Measurements from ENCODE around the gene IPCEF1. TPM values are rescaled to one million over a fixed set of nuclear protein-coding genes. Genes with fewer than 3 reads are reported as not detected.
"Not testable (repeated sequence)": the region's sequence is repeated elsewhere in the genome, so short reads cannot be mapped to it uniquely, and the experiment has no call there.

IPCEF1 gene
- polyA plus RNA-seq, 4 donors = 6.9 to 8.9 (median 7.9) TPM

GRCh38 chr6:154251116-154251515 lies 105.5 kb downstream of the IPCEF1 start:
- no peak for DNase-seq (ENCODE audit: low read depth in 4 of 4, low spot score in 3 of 4)

- DNase-seq (ENCODE audit: low read depth in 4 of 4, low spot score in 3 of 4) = no peak
Observed at GRCh38 chr6:154249499-154250298, 106.9 kb downstream of the IPCEF1 start.

GRCh38 chr6:154247119-154247861 lies 109.3 kb downstream of the IPCEF1 start:
- DNase-seq (ENCODE audit: low read depth in 4 of 4, low spot score in 3 of 4) = no peak

GRCh38 chr6:154246723-154247118 lies 109.9 kb downstream of the IPCEF1 start:
- no peak for DNase-seq (ENCODE audit: low read depth in 4 of 4, low spot score in 3 of 4)

GRCh38 chr6:154245506-154245905 lies 111.1 kb downstream of the IPCEF1 start:
- no peak for DNase-seq (ENCODE audit: low read depth in 4 of 4, low spot score in 3 of 4)

GRCh38 chr6:154243793-154244750 lies 112.5 kb downstream of the IPCEF1 start:
- no peak for DNase-seq (ENCODE audit: low read depth in 4 of 4, low spot score in 3 of 4)

GRCh38 chr6:154242617-154243357 lies 113.8 kb downstream of the IPCEF1 start:
- no peak for DNase-seq (ENCODE audit: low read depth in 4 of 4, low spot score in 3 of 4)

GRCh38 chr6:154241581-154241980 lies 115.0 kb downstream of the IPCEF1 start:
- no peak for DNase-seq (ENCODE audit: low read depth in 4 of 4, low spot score in 3 of 4)

- not testable (repeated sequence) for DNase-seq (ENCODE audit: low read depth in 4 of 4, low spot score in 3 of 4)
Observed at GRCh38 chr6:154241061-154241460, 115.5 kb downstream of the IPCEF1 start.

- DNase-seq (ENCODE audit: low read depth in 4 of 4, low spot score in 3 of 4) = no peak
Observed at GRCh38 chr6:154239392-154239791, 117.2 kb downstream of the IPCEF1 start.

GRCh38 chr6:154238831-154239230 lies 117.8 kb downstream of the IPCEF1 start:
- DNase-seq (ENCODE audit: low read depth in 4 of 4, low spot score in 3 of 4) = no peak

- DNase-seq (ENCODE audit: low read depth in 4 of 4, low spot score in 3 of 4) = no peak
Observed at GRCh38 chr6:154236646-154237301, 119.8 kb downstream of the IPCEF1 start.

- no peak for DNase-seq (ENCODE audit: low read depth in 4 of 4, low spot score in 3 of 4)
Observed at GRCh38 chr6:154234019-154234772, 122.4 kb downstream of the IPCEF1 start.

- DNase-seq (ENCODE audit: low read depth in 4 of 4, low spot score in 3 of 4) = no peak
Observed at GRCh38 chr6:154233383-154233782, 123.2 kb downstream of the IPCEF1 start.

- DNase-seq (ENCODE audit: low read depth in 4 of 4, low spot score in 3 of 4) = no peak
Observed at GRCh38 chr6:154232013-154232910, 124.3 kb downstream of the IPCEF1 start.

- no peak for DNase-seq (ENCODE audit: low read depth in 4 of 4, low spot score in 3 of 4)
Observed at GRCh38 chr6:154230910-154231595, 125.5 kb downstream of the IPCEF1 start.

GRCh38 chr6:154230393-154230792 lies 126.2 kb downstream of the IPCEF1 start:
- DNase-seq (ENCODE audit: low read depth in 4 of 4, low spot score in 3 of 4) = no peak
